Measurements from ENCODE around the gene KRTAP5-8. TPM values are rescaled to one million over a fixed set of nuclear protein-coding genes. Genes with fewer than 3 reads are reported as not detected.

The KRTAP5-8 gene
- total RNA-seq, 2 experiments from 2014 or later = not detected

GRCh38 chr11:71542879-71543777 lies 5.3 kb downstream of the KRTAP5-8 start:
- H3K27ac Mint-ChIP-seq = no peak overlapping the region
- POLR2A ChIA-PET = no interaction called here
- H3K27me3 Mint-ChIP-seq = peaks cover 4% of the 10 kb centered on the region
- no peaks in the 10 kb centered on the region for H3K36me3 Mint-ChIP-seq
- DNase-seq (no peak), ATAC-seq (ENCODE audit: low read depth) (no peak)
- peaks cover 6% of the 10 kb centered on the region for H3K4me1 Mint-ChIP-seq
- H3K9me3 Mint-ChIP-seq = no peaks in the 10 kb centered on the region
- H3K4me3 Mint-ChIP-seq = no peak overlapping the region

DNA sequence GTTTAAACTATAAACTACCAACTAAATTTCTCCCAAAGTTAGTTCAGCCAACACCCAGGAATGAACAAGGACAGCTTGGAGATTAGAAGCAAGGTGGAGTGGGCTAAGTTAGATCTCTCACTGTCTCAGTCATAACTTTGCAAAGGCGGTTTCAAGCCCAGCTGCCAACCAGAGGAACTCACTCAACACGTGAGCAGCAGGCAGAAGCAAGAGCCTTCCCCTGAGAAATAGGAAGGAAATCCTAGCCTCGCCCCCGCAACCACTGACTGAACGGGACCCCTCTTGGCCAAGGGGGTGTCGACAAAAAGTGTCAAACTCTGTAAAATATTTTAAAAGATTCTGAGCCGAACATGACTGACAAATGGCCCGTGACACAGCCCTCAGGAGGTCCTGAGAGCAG lies 6.0 kb downstream of the KRTAP5-8 start:
- ATAC-seq (ENCODE audit: low read depth) = no peak
- POLR2A ChIA-PET = no interaction called here

GRCh38 chr11:71544525-71545214 lies 6.8 kb downstream of the KRTAP5-8 start:
- no peak for ATAC-seq (ENCODE audit: low read depth)
- POLR2A ChIA-PET = no interaction called here
- Mint-ChIP-seq H3K4me3 (no peak overlapping the region), H3K27me3 (peaks cover 4% of the 10 kb centered on the region), H3K36me3 (no peaks in the 10 kb centered on the region), H3K4me1 (peaks cover 6% of the 10 kb centered on the region), H3K27ac (no peak overlapping the region), H3K9me3 (no peaks in the 10 kb centered on the region)
- no peak for DNase-seq

More for the DNA sequence above, 6.0 kb downstream of the KRTAP5-8 start:
- Mint-ChIP-seq H3K36me3 (no peaks in the 10 kb centered on the region), H3K9me3 (no peaks in the 10 kb centered on the region), H3K27ac (no peak overlapping the region), H3K4me3 (no peak overlapping the region), H3K4me1 (peaks cover 6% of the 10 kb centered on the region), H3K27me3 (peaks cover 4% of the 10 kb centered on the region)
- DNase-seq = no peak

- H3K27ac Mint-ChIP-seq = no peak overlapping the region
- POLR2A ChIA-PET = no interaction called here
- H3K27me3 Mint-ChIP-seq = peaks cover 6% of the 10 kb centered on the region
- no peak for DNase-seq
- H3K4me3 Mint-ChIP-seq = no peak overlapping the region
- ATAC-seq (ENCODE audit: low read depth) = no peak
- peaks cover 6% of the 10 kb centered on the region for H3K4me1 Mint-ChIP-seq
- no peaks in the 10 kb centered on the region for H3K36me3 Mint-ChIP-seq
- H3K9me3 Mint-ChIP-seq = no peaks in the 10 kb centered on the region
Measured at GRCh38 chr11:71545405-71545966, 7.7 kb downstream of the KRTAP5-8 start.

DNA sequence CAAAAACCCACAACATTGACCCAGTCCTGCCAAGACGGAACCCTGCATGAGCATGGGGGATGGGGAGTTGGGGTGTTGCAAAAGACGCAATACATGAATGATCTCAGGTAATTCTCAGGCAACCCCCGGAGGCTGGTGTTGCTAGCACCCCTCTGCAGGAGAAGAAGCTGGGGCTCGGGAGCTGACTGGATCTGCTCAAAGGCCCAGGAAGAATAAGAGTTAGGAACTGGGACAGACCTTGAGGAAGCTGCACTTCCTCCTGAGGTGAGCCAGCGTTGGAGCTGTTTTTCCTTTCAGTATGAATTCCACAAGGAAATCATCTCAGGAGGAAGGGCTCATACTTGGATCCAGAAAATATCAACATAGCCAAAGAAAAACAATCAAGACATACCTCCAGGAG lies 10.3 kb downstream of the KRTAP5-8 start, which contains the start of gene KRTAP5-9:
KRTAP5-9 (plus strand) TSS at position 301 of the 400 bp plus-strand sequence. CDS start 238 bp downstream, outside the sequence.
- Mint-ChIP-seq H3K27me3 (peaks cover 11% of the 10 kb centered on the region), H3K27ac (no peak within 1 kb of the TSS), H3K4me3 (no peak within 1 kb of the TSS), H3K9me3 (no peaks in the 10 kb centered on the region), H3K36me3 (no peaks in the 10 kb centered on the region), H3K4me1 (peaks cover 6% of the 10 kb centered on the region)
- POLR2A ChIA-PET = no interaction called here
- DNase-seq (no peak), ATAC-seq (ENCODE audit: low read depth) (no peak)

GRCh38 chr11:71548716-71549151 lies 10.9 kb downstream of the KRTAP5-8 start:
- Mint-ChIP-seq H3K4me3 (no peak overlapping the region), H3K4me1 (peaks cover 3% of the 10 kb centered on the region), H3K27me3 (peaks cover 11% of the 10 kb centered on the region), H3K9me3 (no peaks in the 10 kb centered on the region), H3K36me3 (no peaks in the 10 kb centered on the region), H3K27ac (no peak overlapping the region)
- no peak for DNase-seq
- no peak for ATAC-seq (ENCODE audit: low read depth)
- POLR2A ChIA-PET = no interaction called here

DNA sequence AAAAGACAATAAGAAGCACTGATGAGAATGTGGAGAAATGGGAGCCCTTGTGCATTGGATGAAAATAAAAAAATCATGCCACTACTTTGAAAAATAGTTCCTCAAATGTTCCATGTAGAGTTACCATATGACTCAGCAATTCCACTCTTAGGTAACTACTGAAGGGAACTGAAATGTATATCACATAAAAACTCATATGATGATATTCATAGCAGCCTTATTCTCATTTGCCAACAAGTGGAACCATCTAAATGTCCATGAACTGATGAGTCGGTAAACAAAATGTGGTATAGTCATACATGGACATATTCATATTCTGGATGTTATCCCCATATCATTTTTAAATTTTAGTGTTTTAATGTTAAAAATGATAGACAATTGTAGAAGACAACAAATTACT lies 13.9 kb downstream of the KRTAP5-8 start:
- Mint-ChIP-seq H3K4me1 (no peaks in the 10 kb centered on the region), H3K27me3 (peaks cover 7% of the 10 kb centered on the region), H3K9me3 (no peaks in the 10 kb centered on the region)

GRCh38 chr11:71554996-71555395 lies 17.2 kb downstream of the KRTAP5-8 start:
- ATAC-seq (ENCODE audit: low read depth) = no peak
- Mint-ChIP-seq H3K4me3 (no peak overlapping the region), H3K4me1 (no peaks in the 10 kb centered on the region), H3K27ac (no peak overlapping the region), H3K27me3 (peaks cover 21% of the 10 kb centered on the region), H3K9me3 (no peaks in the 10 kb centered on the region), H3K36me3 (no peaks in the 10 kb centered on the region)
- POLR2A ChIA-PET = no interaction called here
- DNase-seq = no peak

More for the DNA sequence above, 13.9 kb downstream of the KRTAP5-8 start:
- ATAC-seq (ENCODE audit: low read depth) (no peak), DNase-seq (no peak)
- Mint-ChIP-seq H3K27ac (no peak overlapping the region), H3K4me3 (no peak overlapping the region), H3K36me3 (no peaks in the 10 kb centered on the region)
- POLR2A ChIA-PET = no interaction called here

GRCh38 chr11:71555508-71555907 lies 17.7 kb downstream of the KRTAP5-8 start:
- H3K9me3 Mint-ChIP-seq = no peaks in the 10 kb centered on the region
- no peak for DNase-seq
- ATAC-seq (ENCODE audit: low read depth) = no peak
- no peak overlapping the region for H3K27ac Mint-ChIP-seq
- H3K4me1 Mint-ChIP-seq = no peaks in the 10 kb centered on the region
- H3K4me3 Mint-ChIP-seq = no peak overlapping the region
- H3K36me3 Mint-ChIP-seq = no peaks in the 10 kb centered on the region
- POLR2A ChIA-PET = no interaction called here
- peaks cover 23% of the 10 kb centered on the region for H3K27me3 Mint-ChIP-seq

- Mint-ChIP-seq H3K27ac (no peak overlapping the region), H3K9me3 (no peaks in the 10 kb centered on the region), H3K4me3 (no peak overlapping the region), H3K4me1 (no peaks in the 10 kb centered on the region), H3K27me3 (peaks cover 25% of the 10 kb centered on the region), H3K36me3 (no peaks in the 10 kb centered on the region)
- ATAC-seq (ENCODE audit: low read depth) (no peak), DNase-seq (no peak)
- POLR2A ChIA-PET = no interaction called here
Measured at GRCh38 chr11:71556018-71556417, 18.2 kb downstream of the KRTAP5-8 start.

DNA sequence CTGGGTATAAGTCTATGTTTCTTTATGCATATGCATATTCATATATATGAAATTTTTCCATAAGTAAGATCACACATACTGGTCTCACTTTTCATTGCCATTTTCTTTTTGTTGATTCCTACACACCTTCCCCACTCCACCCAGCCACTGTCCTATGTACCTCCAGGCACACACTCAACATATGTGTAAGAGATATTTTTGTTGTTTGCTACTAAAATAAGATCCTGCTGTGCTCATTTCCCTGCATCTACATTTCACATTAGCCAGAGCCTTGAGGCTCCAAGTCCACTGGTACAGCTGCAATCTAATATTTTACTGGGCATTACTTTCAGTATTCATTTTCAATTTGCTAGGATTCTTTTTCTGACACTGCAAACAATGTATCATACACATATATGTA lies 19.4 kb downstream of the KRTAP5-8 start:
- POLR2A ChIA-PET = no interaction called here
- ATAC-seq (ENCODE audit: low read depth) = no peak
- Mint-ChIP-seq H3K4me3 (no peak overlapping the region), H3K27ac (no peak overlapping the region), H3K36me3 (no peaks in the 10 kb centered on the region), H3K9me3 (no peaks in the 10 kb centered on the region), H3K27me3 (peaks cover 23% of the 10 kb centered on the region), H3K4me1 (no peaks in the 10 kb centered on the region)
- DNase-seq = no peak

DNA sequence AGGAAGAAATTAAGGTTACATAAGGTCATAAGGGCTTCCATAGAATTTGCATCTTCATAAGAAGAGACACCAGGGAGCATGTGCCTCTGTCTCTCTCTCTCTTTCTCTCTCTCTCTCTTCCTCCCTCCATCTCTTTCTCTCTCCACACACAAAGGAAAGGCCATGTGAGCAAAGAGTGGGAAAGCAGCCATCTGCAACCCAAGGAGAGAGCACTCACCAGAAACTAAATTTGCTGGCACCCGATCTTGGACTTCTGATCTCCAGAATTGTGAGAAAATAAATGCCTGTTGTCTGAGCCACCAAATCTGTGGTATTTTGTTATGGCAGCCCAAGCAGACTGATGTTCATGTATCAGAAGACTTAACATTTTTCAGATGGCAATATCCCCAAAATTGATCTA lies 21.2 kb downstream of the KRTAP5-8 start:
- no peak overlapping the region for H3K4me3 Mint-ChIP-seq
- ATAC-seq (ENCODE audit: low read depth) = no peak
- no peaks in the 10 kb centered on the region for H3K4me1 Mint-ChIP-seq
- no peak for DNase-seq
- no peak overlapping the region for H3K27ac Mint-ChIP-seq
- H3K9me3 Mint-ChIP-seq = no peaks in the 10 kb centered on the region
- POLR2A ChIA-PET = no interaction called here
- peaks cover 38% of the 10 kb centered on the region for H3K27me3 Mint-ChIP-seq
- no peaks in the 10 kb centered on the region for H3K36me3 Mint-ChIP-seq

DNA sequence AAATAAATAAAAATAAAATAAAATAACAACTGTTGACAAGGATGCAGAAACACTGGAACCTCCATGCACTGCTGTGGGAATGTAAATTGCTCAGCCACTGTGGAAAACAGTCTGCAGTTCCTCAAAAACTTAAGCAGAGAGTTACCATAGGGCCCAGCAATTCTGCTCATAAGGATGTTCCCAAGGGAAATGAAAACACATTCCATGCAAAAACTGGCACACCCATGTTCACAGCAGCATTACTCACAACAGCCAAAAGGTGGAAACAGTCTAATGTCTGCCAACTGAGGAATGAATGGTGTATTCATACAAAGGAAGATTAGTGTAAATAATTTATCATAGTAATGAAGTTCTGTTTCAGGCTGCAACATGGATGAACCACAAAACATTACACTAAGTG lies 24.3 kb downstream of the KRTAP5-8 start:
- no peaks in the 10 kb centered on the region for H3K9me3 Mint-ChIP-seq
- H3K4me3 Mint-ChIP-seq = no peak overlapping the region
- no peak for DNase-seq
- ATAC-seq (ENCODE audit: low read depth) = no peak
- H3K27me3 Mint-ChIP-seq = peaks cover 43% of the 10 kb centered on the region
- H3K27ac Mint-ChIP-seq = no peak overlapping the region
- POLR2A ChIA-PET = no interaction called here
- H3K4me1 Mint-ChIP-seq = no peaks in the 10 kb centered on the region
- H3K36me3 Mint-ChIP-seq = no peaks in the 10 kb centered on the region

DNA sequence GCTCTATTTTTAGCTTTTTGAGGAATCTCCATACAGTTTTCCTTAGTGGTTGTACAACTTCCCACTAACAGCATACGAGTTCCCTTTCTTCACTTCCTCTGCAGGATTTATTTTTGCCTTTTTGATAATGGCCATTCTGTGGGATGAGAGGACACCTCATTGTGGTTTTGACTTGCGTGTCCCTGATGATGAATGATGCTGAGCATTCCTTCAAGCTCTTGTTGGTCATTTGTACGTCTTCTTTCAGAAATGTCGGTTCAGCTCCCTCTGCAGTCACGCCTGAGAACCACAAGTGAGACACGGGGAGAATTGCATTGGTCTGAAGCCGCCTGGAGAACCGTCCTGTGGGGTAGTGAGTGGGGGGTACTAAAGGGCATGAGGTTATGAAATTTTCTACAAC lies 25.6 kb downstream of the KRTAP5-8 start:
- Mint-ChIP-seq H3K27me3 (peaks cover 39% of the 10 kb centered on the region), H3K27ac (no peak overlapping the region), H3K4me1 (no peaks in the 10 kb centered on the region), H3K9me3 (no peaks in the 10 kb centered on the region), H3K4me3 (no peak overlapping the region), H3K36me3 (no peaks in the 10 kb centered on the region)
- DNase-seq = no peak
- POLR2A ChIA-PET = no interaction called here
- ATAC-seq (ENCODE audit: low read depth) = no peak
